Ovary (tissue), 3 donors: ENCODE data around the gene DLG5.

ENCODE experiments used
- CTCF ChIP-seq, 3 donors: fragments of 450-650 bp in 2 of 3; fragments of 200-600 bp in 1 of 3; IDR thresholded peaks; one replicate each; pipeline versions ENCODE4 v1.5.1 to v1.8.0; 2016 to 2022; ENCODE audit warnings: antibody characterized with exemption in 3 of 3, mild to moderate bottlenecking in 1 of 3
- EP300 ChIP-seq: sonication (generic); formaldehyde crosslinking; IDR thresholded peaks from one replicate; pipeline ENCODE4 v1.6.1; 2017; ENCODE audit warnings: antibody characterized with exemption
- POLR2A ChIP-seq: fragments of 450-650 bp; IDR thresholded peaks from one replicate; pipeline ENCODE4 v1.6.1; 2017; ENCODE audit warnings: antibody characterized with exemption, mild to moderate bottlenecking, moderate library complexity
- donor health status: DM: no; HTN: no; CAD: no.

GRCh38 chr10:77943121-77943901 is 16.8 kb upstream of the DLG5 start:
- no peak for TF ChIP-seq CTCF (IDR thresholded peaks at IDR 0.05)
- no peak for TF ChIP-seq POLR2A
- no peak for TF ChIP-seq EP300
